WTC11 (cell line): ENCODE results near the gene COBL. TPM values are rescaled to one million over a fixed set of nuclear protein-coding genes. Genes with fewer than 3 reads are reported as not detected.

Experiments used
- ATAC-seq: fragments of 200-7000 bp; cut with Tn5 transposase; 2 replicates; pipeline ENCODE4 v1.10.0; 2021; ENCODE audit warnings: mild to moderate bottlenecking, moderate library complexity
- CTCF ChIA-PET: fragments of 300-600 bp; sonication (Branson Sonifier 250); formaldehyde crosslinking; loops from one replicate; lab custom pipeline; 2021; ENCODE audit warnings: antibody characterized with exemption; lab: Charles Lee
- POLR2A ChIA-PET: fragments of 350-600 bp; sonication (Branson Sonifier 250); formaldehyde crosslinking; loops from one replicate; lab custom pipeline; 2021; ENCODE audit warnings: antibody characterized with exemption; lab: Charles Lee
- DNase-seq: peaks from one replicate; pipeline ENCODE4 v3.0.0; 2021; ENCODE audit warnings: low spot score
- H3K27ac Mint-ChIP-seq: 2 replicates; pipeline ENCODE4 v1.8.0; 2021; ENCODE audit warnings: mixed read lengths
- H3K27me3 Mint-ChIP-seq: 2 replicates; pipeline ENCODE4 v1.8.0; 2021; ENCODE audit warnings: low read depth, mild to moderate bottlenecking, moderate library complexity, mixed read lengths
- H3K36me3 Mint-ChIP-seq: 2 replicates; pipeline ENCODE4 v1.8.0; 2021; ENCODE audit warnings: mixed read lengths
- H3K4me1 Mint-ChIP-seq: 2 replicates; pipeline ENCODE4 v1.8.0; 2022; ENCODE audit warnings: mixed read lengths
- H3K4me3 Mint-ChIP-seq: 2 replicates; pipeline ENCODE4 v1.8.0; 2021; ENCODE audit warnings: mild to moderate bottlenecking, moderate library complexity, mixed read lengths
- H3K9me3 Mint-ChIP-seq: 2 replicates; pipeline ENCODE4 v1.8.0; 2021; ENCODE audit warnings: mixed read lengths
- ATF1 ChIP-seq: sonication (generic); formaldehyde crosslinking; IDR thresholded peaks from 2 replicates; pipeline ENCODE4 v1.8.1; 2023; ENCODE audit warnings: mild to moderate bottlenecking, moderate library complexity, missing genetic modification reagents
- CREB1 ChIP-seq: sonication (generic); formaldehyde crosslinking; IDR thresholded peaks from 2 replicates; pipeline ENCODE4 v1.8.0; 2023; ENCODE audit warnings: mild to moderate bottlenecking, missing genetic modification reagents
- ETV6 ChIP-seq: sonication (generic); formaldehyde crosslinking; IDR thresholded peaks from 2 replicates; pipeline ENCODE4 v1.8.1; 2022; ENCODE audit warnings: mild to moderate bottlenecking, missing genetic modification reagents
- FOXK1 ChIP-seq: sonication (generic); formaldehyde crosslinking; IDR thresholded peaks from 2 replicates; pipeline ENCODE4 v1.8.0; 2022; ENCODE audit warnings: mild to moderate bottlenecking, moderate library complexity, missing genetic modification reagents
- JAZF1 ChIP-seq: fragments of 250-450 bp; sonication (Bioruptor Pico); IDR thresholded peaks from 2 replicates; pipeline ENCODE4 v1.9.0; 2021; ENCODE audit warnings: moderate library complexity, mild to moderate bottlenecking, inconsistent platforms
- MYBL2 ChIP-seq: sonication (generic); formaldehyde crosslinking; IDR thresholded peaks from 2 replicates; pipeline ENCODE4 v1.8.1; 2023; ENCODE audit warnings: mild to moderate bottlenecking, moderate library complexity, missing genetic modification reagents
- NFATC4 ChIP-seq: fragments of 250-450 bp; sonication (Bioruptor Pico); IDR thresholded peaks from 2 replicates; pipeline ENCODE4 v1.9.0; 2021; ENCODE audit warnings: mild to moderate bottlenecking
- NFYB ChIP-seq: sonication (generic); formaldehyde crosslinking; conservative IDR thresholded peaks from 2 replicates; pipeline ENCODE4 v1.8.0; 2022; ENCODE audit warnings: low read depth, missing genetic modification reagents
- OVOL2 ChIP-seq: fragments of 250-450 bp; sonication (Bioruptor Pico); IDR thresholded peaks from 2 replicates; pipeline ENCODE4 v1.9.0; 2021; ENCODE audit warnings: mild to moderate bottlenecking, borderline replicate concordance
- SMAD4 ChIP-seq: sonication (generic); formaldehyde crosslinking; IDR thresholded peaks from 2 replicates; pipeline ENCODE4 v1.8.0; 2022; ENCODE audit warnings: mild to moderate bottlenecking, missing genetic modification reagents
- SOX15 ChIP-seq: fragments of 250-450 bp; sonication (Bioruptor Pico); IDR thresholded peaks from 2 replicates; pipeline ENCODE4 v1.9.0; 2021; ENCODE audit warnings: mild to moderate bottlenecking
- TP53 ChIP-seq: sonication (generic); formaldehyde crosslinking; IDR thresholded peaks from 2 replicates; pipeline ENCODE4 v1.8.1; 2023; ENCODE audit warnings: mild to moderate bottlenecking, missing genetic modification reagents
- ZNF219 ChIP-seq: sonication (generic); formaldehyde crosslinking; IDR thresholded peaks from 2 replicates; pipeline ENCODE4 v1.8.0; 2023; ENCODE audit warnings: missing genetic modification reagents, mild to moderate bottlenecking, borderline replicate concordance
- total RNA-seq: library from RNA; stranded (reverse); gene quantifications from 3 replicates; pipeline ENCODE4 v1.2.3, GENCODE V29; 2021
- TF ChIP-seq, protein P1 (sequence below): sonication (generic); formaldehyde crosslinking; IDR thresholded peaks from 2 replicates; pipeline ENCODE4 v1.8.1; 2022; ENCODE audit warnings: mild to moderate bottlenecking, moderate library complexity, missing genetic modification reagents
- TF ChIP-seq, protein P2 (sequence below): fragments of 250-450 bp; sonication (Bioruptor Pico); conservative IDR thresholded peaks from 2 replicates; pipeline ENCODE4 v1.9.0; 2021; ENCODE audit warnings: mild to moderate bottlenecking
- TF ChIP-seq, protein P3 (sequence below): sonication (generic); formaldehyde crosslinking; IDR thresholded peaks from 2 replicates; pipeline ENCODE4 v1.8.1; 2023; ENCODE audit warnings: mild to moderate bottlenecking, missing genetic modification reagents, moderate library complexity
- TF ChIP-seq, protein P4 (sequence below): sonication (generic); formaldehyde crosslinking; IDR thresholded peaks from 2 replicates; pipeline ENCODE4 v1.8.1; 2023; ENCODE audit warnings: mild to moderate bottlenecking, missing genetic modification reagents
- TF ChIP-seq, protein P5 (sequence below): sonication (generic); formaldehyde crosslinking; IDR thresholded peaks from 2 replicates; pipeline ENCODE4 v1.8.0; 2022; ENCODE audit warnings: missing genetic modification reagents
- TF ChIP-seq, protein P6 (sequence below): sonication (generic); formaldehyde crosslinking; IDR thresholded peaks from 2 replicates; pipeline ENCODE4 v1.8.0; 2022; ENCODE audit warnings: mild to moderate bottlenecking, missing genetic modification reagents
- TF ChIP-seq, protein P7 (sequence below): sonication (generic); formaldehyde crosslinking; IDR thresholded peaks from 2 replicates; pipeline ENCODE4 v1.8.1; 2023; ENCODE audit warnings: mild to moderate bottlenecking, missing genetic modification reagents, borderline replicate concordance

Gene COBL
- total RNA-seq, 1 experiment from 2014 or later = 36.5 TPM

DNA sequence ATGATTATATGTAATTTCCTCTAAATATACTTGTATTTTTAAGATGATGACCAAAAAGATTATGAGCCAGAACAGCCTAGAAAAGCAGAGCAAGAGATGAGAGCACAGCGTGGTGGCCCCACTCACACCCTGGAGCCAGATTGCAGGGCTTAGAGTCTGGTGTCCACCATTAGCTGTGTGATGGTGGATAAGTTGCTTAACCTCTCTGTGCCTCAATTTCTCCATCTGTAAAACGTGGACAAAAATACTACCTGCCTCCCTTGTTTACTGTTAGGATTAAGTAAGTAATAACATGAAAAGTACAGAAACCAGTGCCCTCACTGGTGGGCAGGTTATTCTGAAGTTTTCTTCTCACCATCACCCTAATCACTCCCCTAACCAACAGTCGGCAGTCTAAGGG, 212.3 kb downstream of the COBL start (continued):
- TF ChIP-seq ETV6 (no peak), FOXK1 (no peak), OVOL2 (no peak), CREB1 (CRISPR knock-in tag) (no peak), ZNF219 (CRISPR knock-in tag) (no peak)
- TF ChIP-seq, protein P1, sequence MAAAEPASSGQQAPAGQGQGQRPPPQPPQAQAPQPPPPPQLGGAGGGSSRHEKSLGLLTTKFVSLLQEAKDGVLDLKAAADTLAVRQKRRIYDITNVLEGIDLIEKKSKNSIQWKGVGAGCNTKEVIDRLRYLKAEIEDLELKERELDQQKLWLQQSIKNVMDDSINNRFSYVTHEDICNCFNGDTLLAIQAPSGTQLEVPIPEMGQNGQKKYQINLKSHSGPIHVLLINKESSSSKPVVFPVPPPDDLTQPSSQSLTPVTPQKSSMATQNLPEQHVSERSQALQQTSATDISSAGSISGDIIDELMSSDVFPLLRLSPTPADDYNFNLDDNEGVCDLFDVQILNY (CRISPR knock-in tag) = no peak
- TF ChIP-seq, protein P2, sequence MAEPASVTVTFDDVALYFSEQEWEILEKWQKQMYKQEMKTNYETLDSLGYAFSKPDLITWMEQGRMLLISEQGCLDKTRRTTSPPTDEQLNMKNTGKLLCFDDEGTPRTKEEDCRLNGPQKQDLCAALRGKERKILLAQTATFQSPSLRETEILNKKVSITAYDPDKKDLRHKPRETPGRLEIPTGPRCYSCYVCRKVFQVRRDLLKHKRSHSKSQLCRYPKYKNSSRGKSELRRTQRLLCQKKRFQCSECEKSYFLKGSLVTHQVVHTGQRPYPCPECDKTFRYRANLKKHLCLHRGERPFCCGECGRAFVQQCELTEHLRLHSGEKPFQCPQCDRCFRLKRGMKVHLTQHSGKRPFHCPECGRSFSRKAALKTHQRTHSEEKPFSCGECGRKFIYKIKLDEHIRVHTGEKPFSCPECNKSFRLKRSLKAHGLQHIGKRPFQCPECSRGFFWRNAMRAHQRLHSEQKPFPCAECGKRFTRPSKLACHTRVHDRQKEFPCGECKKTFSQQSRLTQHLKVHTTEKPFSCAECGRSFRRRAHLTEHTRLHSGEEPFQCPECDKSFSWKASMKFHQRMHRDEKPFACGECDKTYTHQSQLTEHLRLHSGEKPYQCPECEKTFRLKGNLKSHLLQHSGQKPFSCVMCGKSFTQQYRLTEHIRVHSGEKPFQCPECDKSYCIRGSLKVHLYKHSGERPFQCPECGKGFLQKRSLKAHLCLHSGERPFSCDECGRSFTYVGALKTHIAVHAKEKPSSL (CRISPR knock-in tag) = no peak

DNA sequence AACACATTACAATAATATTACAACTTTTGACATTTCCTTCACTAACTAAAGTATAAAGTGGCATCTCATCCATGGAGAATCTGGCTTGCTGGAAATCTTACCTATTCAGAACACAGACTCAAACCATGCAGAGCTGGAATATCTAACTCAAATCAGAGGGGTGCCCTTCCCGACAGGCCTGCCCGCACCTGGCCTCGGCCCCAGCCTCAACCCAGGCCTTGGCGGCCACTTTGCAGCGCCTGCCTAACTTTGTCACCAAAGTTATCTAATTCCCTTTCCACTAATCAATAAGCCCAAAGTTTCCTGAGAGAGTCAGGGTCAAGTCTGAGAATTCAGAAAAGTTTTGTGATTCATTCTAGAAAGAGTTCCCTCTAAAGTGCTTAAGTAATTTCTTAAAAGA, 212.9 kb downstream of the COBL start:
- H3K9me3 Mint-ChIP-seq = peaks cover 7% of the 10 kb centered on the region
- CTCF ChIA-PET = no interaction called here
- no peaks in the 10 kb centered on the region for H3K27me3 Mint-ChIP-seq
- ATAC-seq (no peak), DNase-seq (no peak)
- TF ChIP-seq TP53 (CRISPR knock-in tag) (no peak), SOX15 (CRISPR knock-in tag) (no peak), SMAD4 (CRISPR knock-in tag) (no peak), NFATC4 (CRISPR knock-in tag) (no peak), ZNF219 (CRISPR knock-in tag) (no peak), NFYB (CRISPR knock-in tag) (no peak), OVOL2 (no peak), ATF1 (CRISPR knock-in tag) (no peak), JAZF1 (no peak), MYBL2 (CRISPR knock-in tag) (no peak)
- TF ChIP-seq, protein P3, sequence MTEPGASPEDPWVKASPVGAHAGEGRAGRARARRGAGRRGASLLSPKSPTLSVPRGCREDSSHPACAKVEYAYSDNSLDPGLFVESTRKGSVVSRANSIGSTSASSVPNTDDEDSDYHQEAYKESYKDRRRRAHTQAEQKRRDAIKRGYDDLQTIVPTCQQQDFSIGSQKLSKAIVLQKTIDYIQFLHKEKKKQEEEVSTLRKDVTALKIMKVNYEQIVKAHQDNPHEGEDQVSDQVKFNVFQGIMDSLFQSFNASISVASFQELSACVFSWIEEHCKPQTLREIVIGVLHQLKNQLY = no peak
- TF ChIP-seq, protein P4, sequence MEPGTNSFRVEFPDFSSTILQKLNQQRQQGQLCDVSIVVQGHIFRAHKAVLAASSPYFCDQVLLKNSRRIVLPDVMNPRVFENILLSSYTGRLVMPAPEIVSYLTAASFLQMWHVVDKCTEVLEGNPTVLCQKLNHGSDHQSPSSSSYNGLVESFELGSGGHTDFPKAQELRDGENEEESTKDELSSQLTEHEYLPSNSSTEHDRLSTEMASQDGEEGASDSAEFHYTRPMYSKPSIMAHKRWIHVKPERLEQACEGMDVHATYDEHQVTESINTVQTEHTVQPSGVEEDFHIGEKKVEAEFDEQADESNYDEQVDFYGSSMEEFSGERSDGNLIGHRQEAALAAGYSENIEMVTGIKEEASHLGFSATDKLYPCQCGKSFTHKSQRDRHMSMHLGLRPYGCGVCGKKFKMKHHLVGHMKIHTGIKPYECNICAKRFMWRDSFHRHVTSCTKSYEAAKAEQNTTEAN (CRISPR knock-in tag) = no peak
- TF ChIP-seq, protein P5, sequence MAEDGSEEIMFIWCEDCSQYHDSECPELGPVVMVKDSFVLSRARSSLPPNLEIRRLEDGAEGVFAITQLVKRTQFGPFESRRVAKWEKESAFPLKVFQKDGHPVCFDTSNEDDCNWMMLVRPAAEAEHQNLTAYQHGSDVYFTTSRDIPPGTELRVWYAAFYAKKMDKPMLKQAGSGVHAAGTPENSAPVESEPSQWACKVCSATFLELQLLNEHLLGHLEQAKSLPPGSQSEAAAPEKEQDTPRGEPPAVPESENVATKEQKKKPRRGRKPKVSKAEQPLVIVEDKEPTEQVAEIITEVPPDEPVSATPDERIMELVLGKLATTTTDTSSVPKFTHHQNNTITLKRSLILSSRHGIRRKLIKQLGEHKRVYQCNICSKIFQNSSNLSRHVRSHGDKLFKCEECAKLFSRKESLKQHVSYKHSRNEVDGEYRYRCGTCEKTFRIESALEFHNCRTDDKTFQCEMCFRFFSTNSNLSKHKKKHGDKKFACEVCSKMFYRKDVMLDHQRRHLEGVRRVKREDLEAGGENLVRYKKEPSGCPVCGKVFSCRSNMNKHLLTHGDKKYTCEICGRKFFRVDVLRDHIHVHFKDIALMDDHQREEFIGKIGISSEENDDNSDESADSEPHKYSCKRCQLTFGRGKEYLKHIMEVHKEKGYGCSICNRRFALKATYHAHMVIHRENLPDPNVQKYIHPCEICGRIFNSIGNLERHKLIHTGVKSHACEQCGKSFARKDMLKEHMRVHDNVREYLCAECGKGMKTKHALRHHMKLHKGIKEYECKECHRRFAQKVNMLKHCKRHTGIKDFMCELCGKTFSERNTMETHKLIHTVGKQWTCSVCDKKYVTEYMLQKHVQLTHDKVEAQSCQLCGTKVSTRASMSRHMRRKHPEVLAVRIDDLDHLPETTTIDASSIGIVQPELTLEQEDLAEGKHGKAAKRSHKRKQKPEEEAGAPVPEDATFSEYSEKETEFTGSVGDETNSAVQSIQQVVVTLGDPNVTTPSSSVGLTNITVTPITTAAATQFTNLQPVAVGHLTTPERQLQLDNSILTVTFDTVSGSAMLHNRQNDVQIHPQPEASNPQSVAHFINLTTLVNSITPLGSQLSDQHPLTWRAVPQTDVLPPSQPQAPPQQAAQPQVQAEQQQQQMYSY (CRISPR knock-in tag) = no peak
- TF ChIP-seq, protein P6, sequence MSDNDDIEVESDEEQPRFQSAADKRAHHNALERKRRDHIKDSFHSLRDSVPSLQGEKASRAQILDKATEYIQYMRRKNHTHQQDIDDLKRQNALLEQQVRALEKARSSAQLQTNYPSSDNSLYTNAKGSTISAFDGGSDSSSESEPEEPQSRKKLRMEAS (CRISPR knock-in tag) = no peak
- TF ChIP-seq, protein P7, sequence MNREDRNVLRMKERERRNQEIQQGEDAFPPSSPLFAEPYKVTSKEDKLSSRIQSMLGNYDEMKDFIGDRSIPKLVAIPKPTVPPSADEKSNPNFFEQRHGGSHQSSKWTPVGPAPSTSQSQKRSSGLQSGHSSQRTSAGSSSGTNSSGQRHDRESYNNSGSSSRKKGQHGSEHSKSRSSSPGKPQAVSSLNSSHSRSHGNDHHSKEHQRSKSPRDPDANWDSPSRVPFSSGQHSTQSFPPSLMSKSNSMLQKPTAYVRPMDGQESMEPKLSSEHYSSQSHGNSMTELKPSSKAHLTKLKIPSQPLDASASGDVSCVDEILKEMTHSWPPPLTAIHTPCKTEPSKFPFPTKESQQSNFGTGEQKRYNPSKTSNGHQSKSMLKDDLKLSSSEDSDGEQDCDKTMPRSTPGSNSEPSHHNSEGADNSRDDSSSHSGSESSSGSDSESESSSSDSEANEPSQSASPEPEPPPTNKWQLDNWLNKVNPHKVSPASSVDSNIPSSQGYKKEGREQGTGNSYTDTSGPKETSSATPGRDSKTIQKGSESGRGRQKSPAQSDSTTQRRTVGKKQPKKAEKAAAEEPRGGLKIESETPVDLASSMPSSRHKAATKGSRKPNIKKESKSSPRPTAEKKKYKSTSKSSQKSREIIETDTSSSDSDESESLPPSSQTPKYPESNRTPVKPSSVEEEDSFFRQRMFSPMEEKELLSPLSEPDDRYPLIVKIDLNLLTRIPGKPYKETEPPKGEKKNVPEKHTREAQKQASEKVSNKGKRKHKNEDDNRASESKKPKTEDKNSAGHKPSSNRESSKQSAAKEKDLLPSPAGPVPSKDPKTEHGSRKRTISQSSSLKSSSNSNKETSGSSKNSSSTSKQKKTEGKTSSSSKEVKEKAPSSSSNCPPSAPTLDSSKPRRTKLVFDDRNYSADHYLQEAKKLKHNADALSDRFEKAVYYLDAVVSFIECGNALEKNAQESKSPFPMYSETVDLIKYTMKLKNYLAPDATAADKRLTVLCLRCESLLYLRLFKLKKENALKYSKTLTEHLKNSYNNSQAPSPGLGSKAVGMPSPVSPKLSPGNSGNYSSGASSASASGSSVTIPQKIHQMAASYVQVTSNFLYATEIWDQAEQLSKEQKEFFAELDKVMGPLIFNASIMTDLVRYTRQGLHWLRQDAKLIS (CRISPR knock-in tag) = no peak
- H3K4me3 Mint-ChIP-seq = no peak overlapping the region
- peaks cover 18% of the 10 kb centered on the region for H3K4me1 Mint-ChIP-seq
- POLR2A ChIA-PET = no interaction called here
- H3K36me3 Mint-ChIP-seq = peaks cover 7% of the 10 kb centered on the region
- H3K27ac Mint-ChIP-seq = no peak overlapping the region
